Measurements from ENCODE around the gene SLC4A1AP.

DNA sequence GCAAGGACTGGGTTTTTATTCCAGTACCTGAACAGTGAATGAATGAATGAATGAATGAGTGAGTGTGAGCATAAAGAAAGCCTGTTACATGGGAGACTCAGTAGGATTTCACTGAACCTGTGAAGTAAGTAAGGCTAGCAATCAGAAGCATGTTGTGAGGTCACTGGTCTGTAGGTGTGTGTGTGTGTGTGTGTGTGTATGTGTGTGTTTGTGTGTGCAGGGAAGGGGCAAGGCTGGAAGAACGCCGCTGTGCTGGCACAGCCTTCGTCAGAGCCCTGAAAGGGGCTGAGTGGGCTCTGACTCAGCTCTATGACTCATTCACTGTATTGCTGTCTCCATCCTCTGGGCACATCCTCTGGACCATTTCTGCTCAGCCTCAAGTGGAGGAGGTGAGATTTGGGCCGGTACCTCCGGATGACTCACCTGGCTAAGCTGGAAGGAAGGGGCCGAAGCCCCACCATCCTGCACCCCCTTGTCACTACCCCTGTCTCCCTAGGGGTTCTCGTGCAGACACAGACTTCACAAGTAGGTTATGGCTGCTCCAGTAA lies 56.4 kb downstream of the SLC4A1AP start:
- TF ChIP-seq SIN3B (IDR thresholded peaks at IDR 0.05; ENCODE audit: low read length), result no peak
- TF ChIP-seq, protein P1, sequence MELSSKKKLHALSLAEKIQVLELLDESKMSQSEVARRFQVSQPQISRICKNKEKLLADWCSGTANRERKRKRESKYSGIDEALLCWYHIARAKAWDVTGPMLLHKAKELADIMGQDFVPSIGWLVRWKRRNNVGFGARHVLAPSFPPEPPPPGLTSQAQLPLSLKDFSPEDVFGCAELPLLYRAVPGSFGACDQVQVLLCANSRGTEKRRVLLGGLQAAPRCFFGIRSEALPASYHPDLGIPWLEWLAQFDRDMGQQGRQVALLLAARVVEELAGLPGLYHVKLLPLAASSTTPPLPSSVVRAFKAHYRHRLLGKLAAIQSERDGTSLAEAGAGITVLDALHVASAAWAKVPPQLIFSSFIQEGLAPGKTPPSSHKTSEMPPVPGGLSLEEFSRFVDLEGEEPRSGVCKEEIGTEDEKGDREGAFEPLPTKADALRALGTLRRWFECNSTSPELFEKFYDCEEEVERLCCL (CRISPR knock-in tag; IDR thresholded peaks at IDR 0.05; ENCODE audit: borderline replicate concordance), result no peak
- TF ChIP-seq POLR2A (IDR thresholded peaks at IDR 0.05; ENCODE audit: insufficient read depth in 1 of 2, low read depth in 2 of 2, low read length in 2 of 2), result no peak

Data from HepG2 (cell line).